HG03571 (cell line): ENCODE measurements around the gene PRELID3B.

Source experiments
- ATAC-seq: cut with Tn5 transposase; IDR thresholded peaks from one replicate; pipeline ENCODE4 v1.9.1; 2021; ENCODE audit not compliant: unreplicated experiment

PRELID3B gene

GRCh38 chr20:58996226-58996611, 46.4 kb downstream of the PRELID3B start:
- no peak for ATAC-seq

- ATAC-seq, result no peak
Observed at GRCh38 chr20:58995461-58996225, 46.9 kb downstream of the PRELID3B start.

- no peak for ATAC-seq
Observed at GRCh38 chr20:58994390-58995159, 48.0 kb downstream of the PRELID3B start.

GRCh38 chr20:58993332-58994248, 49.0 kb downstream of the PRELID3B start:
- no peak for ATAC-seq

GRCh38 chr20:58992911-58993310, 49.7 kb downstream of the PRELID3B start:
- no peak for ATAC-seq

GRCh38 chr20:58991715-58992114, 50.9 kb downstream of the PRELID3B start:
- no peak for ATAC-seq

GRCh38 chr20:58990651-58991445, 51.7 kb downstream of the PRELID3B start:
- no peak for ATAC-seq

GRCh38 chr20:58989196-58989595, 53.4 kb downstream of the PRELID3B start:
- no peak for ATAC-seq

GRCh38 chr20:58988565-58988882, 54.1 kb downstream of the PRELID3B start:
- no peak for ATAC-seq

GRCh38 chr20:58987790-58988564, 54.6 kb downstream of the PRELID3B start:
- ATAC-seq, result no peak

GRCh38 chr20:58986968-58987517, 55.5 kb downstream of the PRELID3B start:
- ATAC-seq, result no peak

- ATAC-seq, result no peak
Observed at GRCh38 chr20:58986286-58986967, 56.2 kb downstream of the PRELID3B start.

- no peak for ATAC-seq
Observed at GRCh38 chr20:58985656-58986055, 56.9 kb downstream of the PRELID3B start.

GRCh38 chr20:58984691-58985090, 57.9 kb downstream of the PRELID3B start:
- no peak for ATAC-seq
